NCI-H2171 treated with DMSO at 0.1 percent for 48 hours (cell line): ENCODE data around the gene USP5.

ENCODE experiments used
- DNase-seq: peaks from one replicate; lab custom pipeline; 2025; lab: John Stamatoyannopoulos, UW

Gene USP5

GRCh38 chr12:6826125-6826733 lies 25.7 kb upstream of the USP5 start:
- DNase-seq: no peak

- no peak for DNase-seq
Measured at GRCh38 chr12:6826734-6827436, 25.1 kb upstream of the USP5 start.

- DNase-seq: peak; percentile 100
Measured at GRCh38 chr12:6827437-6827911, 24.5 kb upstream of the USP5 start.

- peak; percentile 98 for DNase-seq
Measured at GRCh38 chr12:6827982-6828780, 23.8 kb upstream of the USP5 start, which contains the start of gene P3H3. Gene P3H3 (plus strand): TSS chr12:6828407. CDS start chr12:6828441, 34 bp downstream.

GRCh38 chr12:6828781-6829535 lies 23.0 kb upstream of the USP5 start:
- peak; percentile 90 for DNase-seq

- DNase-seq: no peak
Measured at GRCh38 chr12:6829536-6830220, 22.3 kb upstream of the USP5 start.

GRCh38 chr12:6830286-6830890 lies 21.6 kb upstream of the USP5 start:
- no peak for DNase-seq

- no peak for DNase-seq
Measured at GRCh38 chr12:6830999-6831398, 21.0 kb upstream of the USP5 start.

- no peak for DNase-seq
Measured at GRCh38 chr12:6831450-6831995, 20.4 kb upstream of the USP5 start.

GRCh38 chr12:6832125-6832524 lies 19.8 kb upstream of the USP5 start:
- no peak for DNase-seq

- DNase-seq: no peak
Measured at GRCh38 chr12:6833189-6833890, 18.6 kb upstream of the USP5 start.

GRCh38 chr12:6834254-6834653 lies 17.7 kb upstream of the USP5 start:
- no peak for DNase-seq

GRCh38 chr12:6834873-6835272 lies 17.1 kb upstream of the USP5 start:
- DNase-seq: peak; percentile 52

GRCh38 chr12:6836851-6837250 lies 15.1 kb upstream of the USP5 start:
- DNase-seq: no peak

- DNase-seq: no peak
Measured at GRCh38 chr12:6837370-6838060, 14.4 kb upstream of the USP5 start.

- no peak for DNase-seq
Measured at GRCh38 chr12:6838854-6839253, 13.1 kb upstream of the USP5 start.

GRCh38 chr12:6839482-6840201 lies 12.3 kb upstream of the USP5 start:
- peak; percentile 100 for DNase-seq

- DNase-seq: no peak
Measured at GRCh38 chr12:6840330-6840729, 11.6 kb upstream of the USP5 start.
